SK-N-SH (cell line): ENCODE data around the gene MSH5. TPM values are rescaled to one million over a fixed set of nuclear protein-coding genes. Genes with fewer than 3 reads are reported as not detected.

Experiments used
- CTCF ChIA-PET: fragments of 300-600, 350-600 bp; formaldehyde crosslinking; extraction: SDS; loops from one replicate; lab custom pipeline; 2021; lab: Yijun Ruan, JAX
- POLR2A ChIA-PET: fragments of 350-600 bp; sonication (Branson Sonifier 250); formaldehyde crosslinking; extraction: SDS; loops from one replicate; lab custom pipeline; 2020; ENCODE audit warnings: antibody characterized with exemption, inconsistent platforms; lab: Yijun Ruan, JAX
- DNase-seq: peaks from one replicate; pipeline ENCODE4 v3.0.0; 2012
- H2AFZ ChIP-seq: fragments of 200-600 bp; sonication (generic); 2 replicates; pipeline ENCODE4 v1.8.1; 2016; ENCODE audit warnings: antibody characterized with exemption, mild to moderate bottlenecking, low read depth
- H3F3A ChIP-seq: fragments of 200-600 bp; sonication (generic); replicated peaks from 2 replicates; pipeline ENCODE3; 2016; ENCODE audit warnings: antibody characterized with exemption, mild to moderate bottlenecking; ENCODE audit not compliant: insufficient read depth
- H3K27ac ChIP-seq, 2 experiments: fragments of 200-500 bp in 1 of 2; fragments of 200-600 bp in 1 of 2; sonication (Bioruptor generic) in 1 of 2; sonication (generic), shearing (Covaris generic) in 1 of 2; 2 replicates each; pipeline versions ENCODE4 v1.5.1 to v1.6.1; 2014 to 2016; ENCODE audit warnings: low read depth in 2 of 2, inconsistent platforms in 1 of 2, low read length in 1 of 2, mild to moderate bottlenecking in 1 of 2, mixed read lengths in 1 of 2
- H3K27me3 ChIP-seq: fragments of 200-600 bp; sonication (generic), shearing (Covaris generic); 2 replicates; pipeline ENCODE4 v1.6.1; 2016; ENCODE audit warnings: mixed run types; ENCODE audit not compliant: insufficient read depth
- H3K36me3 ChIP-seq, 2 experiments: fragments of 200-500 bp in 1 of 2; fragments of 200-600 bp in 1 of 2; sonication (Bioruptor generic) in 1 of 2; sonication (generic) in 1 of 2; replicated peaks in 1 of 2; 2 replicates each; pipeline versions ENCODE3 to v1.5.1; 2014 to 2016; ENCODE audit warnings: low read length in 1 of 2, mild to moderate bottlenecking in 1 of 2; ENCODE audit not compliant: insufficient read depth in 2 of 2, control insufficient read depth in 1 of 2
- H3K4me1 ChIP-seq, 2 experiments: fragments of 200-500 bp in 1 of 2; fragments of 200-600 bp in 1 of 2; sonication (Bioruptor generic) in 1 of 2; sonication (generic), shearing (Covaris generic) in 1 of 2; 2 replicates each; pipeline versions ENCODE4 v1.5.1 to v1.6.1; 2014 to 2016; ENCODE audit warnings: low read depth in 1 of 2, low read length in 1 of 2, mixed run types in 1 of 2; ENCODE audit not compliant: insufficient read depth in 2 of 2, control insufficient read depth in 1 of 2
- H3K4me2 ChIP-seq: fragments of 200-600 bp; sonication (generic), shearing (Covaris generic); 2 replicates; pipeline ENCODE4 v1.6.1; 2017; ENCODE audit warnings: mixed run types
- H3K4me3 ChIP-seq, 2 experiments: fragments of 200-500 bp in 1 of 2; fragments of 200-600 bp in 1 of 2; sonication (Bioruptor generic) in 1 of 2; sonication (generic), shearing (Covaris generic) in 1 of 2; 2 replicates each; pipeline versions ENCODE4 v1.5.1 to v1.8.1; 2014 to 2016; ENCODE audit warnings: low read depth in 2 of 2, inconsistent platforms in 1 of 2, low read length in 1 of 2, mild to moderate bottlenecking in 1 of 2, mixed read lengths in 1 of 2, moderate library complexity in 1 of 2
- H3K79me2 ChIP-seq: fragments of 200-600 bp; sonication (generic); 2 replicates; pipeline ENCODE4 v1.8.1; 2017; ENCODE audit warnings: mild to moderate bottlenecking; ENCODE audit not compliant: insufficient read depth
- H3K9ac ChIP-seq: fragments of 200-600 bp; sonication (generic); 2 replicates; pipeline ENCODE4 v1.6.1; 2017; ENCODE audit warnings: mixed run types
- H3K9me2 ChIP-seq: fragments of 200-600 bp; sonication (generic); 2 replicates; pipeline ENCODE4 v1.6.1; 2017; ENCODE audit warnings: mixed run types
- H3K9me3 ChIP-seq: fragments of 200-600 bp; sonication (generic); 2 replicates; pipeline ENCODE4 v1.6.1; 2017; ENCODE audit warnings: mixed run types, mild to moderate bottlenecking, moderate library complexity
- H4K20me1 ChIP-seq: fragments of 200-600 bp; sonication (generic); 2 replicates; pipeline ENCODE4 v1.6.1; 2017; ENCODE audit warnings: mild to moderate bottlenecking, mixed run types; ENCODE audit not compliant: insufficient read depth
- CTCF ChIP-seq: fragments of 200-600 bp; sonication (generic); IDR thresholded peaks from 2 replicates; pipeline ENCODE4 v1.6.1; 2017; ENCODE audit warnings: antibody characterized with exemption, mild to moderate bottlenecking, moderate library complexity
- ELF1 ChIP-seq: IDR thresholded peaks from 2 replicates; pipeline ENCODE4 v1.4.0; 2012
- EP300 ChIP-seq, 2 experiments: IDR thresholded peaks; 2 replicates each; pipeline versions ENCODE4 v1.4.0 to v1.6.1; 2012; ENCODE audit warnings: borderline replicate concordance in 1 of 2, low read depth in 1 of 2, low read length in 1 of 2
- EZH2phosphoT487 ChIP-seq: fragments of 200-600 bp; sonication (generic); IDR thresholded peaks from 2 replicates; pipeline ENCODE4 v1.6.1; 2017; ENCODE audit warnings: low read depth, mixed run types, mild to moderate bottlenecking, antibody characterized with exemption, moderate library complexity, borderline replicate concordance
- FOSL2 ChIP-seq: IDR thresholded peaks from 2 replicates; pipeline ENCODE4 v1.4.0; 2012; ENCODE audit warnings: low read depth, mild to moderate bottlenecking, moderate library complexity, borderline replicate concordance
- FOXJ3 ChIP-seq: sonication (generic); formaldehyde crosslinking; IDR thresholded peaks from 2 replicates; pipeline ENCODE4 v1.5.1; 2020; ENCODE audit warnings: mild to moderate bottlenecking, missing genetic modification reagents
- FOXM1 ChIP-seq: IDR thresholded peaks from 2 replicates; pipeline ENCODE4 v1.4.0; 2012; ENCODE audit warnings: low read depth, mild to moderate bottlenecking
- GABPA ChIP-seq: IDR thresholded peaks from 2 replicates; pipeline ENCODE4 v1.4.0; 2012; ENCODE audit warnings: low read depth, mild to moderate bottlenecking
- GATA2 ChIP-seq: sonication (generic); formaldehyde crosslinking; IDR thresholded peaks from 2 replicates; pipeline ENCODE4 v1.5.0; 2020; ENCODE audit warnings: mild to moderate bottlenecking, missing genetic modification reagents
- MAX ChIP-seq: IDR thresholded peaks from 2 replicates; pipeline ENCODE4 v1.4.0; 2012; ENCODE audit warnings: low read depth
- PBX3 ChIP-seq: IDR thresholded peaks from 2 replicates; pipeline ENCODE4; 2012
- REST ChIP-seq: IDR thresholded peaks from 2 replicates; pipeline ENCODE4 v1.6.1; 2012; ENCODE audit warnings: mild to moderate bottlenecking, low read depth, low read length, moderate library complexity
- TAF1 ChIP-seq: IDR thresholded peaks from 2 replicates; pipeline ENCODE4 v1.6.1; 2012; ENCODE audit warnings: low read depth, mild to moderate bottlenecking, low read length, moderate library complexity, borderline replicate concordance
- TCF12 ChIP-seq: IDR thresholded peaks from 2 replicates; pipeline ENCODE4 v1.4.0; 2012
- USF2 ChIP-seq: fragments of 150-350 bp; IDR thresholded peaks from 2 replicates; pipeline ENCODE4 v1.6.1; 2017; ENCODE audit warnings: antibody characterized with exemption, low read length, low read depth, borderline replicate concordance
- ZBTB33 ChIP-seq: IDR thresholded peaks from 2 replicates; pipeline ENCODE4 v1.4.0; 2012; ENCODE audit warnings: low read depth, borderline replicate concordance
- WGBS: methylation state at CpG from one replicate; pipeline ENCODE4 v1.1.6; 2017; ENCODE audit warnings: low lambda C conversion rate; 5-methylcytosine and 5-hydroxymethylcytosine counted together
- polyA plus RNA-seq, 3 experiments: library from polyadenylated mRNA; depleted of rRNA; stranded (reverse); fragments of >200 nt; gene quantifications; 2 replicates each; pipeline ENCODE4 v1.2.3, GENCODE V29; 2012

MSH5 gene
- polyA plus RNA-seq, 1 of the 3 experiments (the other 2 are of a cell fraction): 16.0 TPM

- no peak overlapping the region for H3K4me3 ChIP-seq
- H3K36me3 ChIP-seq: no peaks in the 10 kb centered on the region
- no peak overlapping the region for H3K4me2 ChIP-seq
- no peak for DNase-seq
- H4K20me1 ChIP-seq: no peaks in the 10 kb centered on the region
- H3F3A ChIP-seq: no peaks in the 10 kb centered on the region
- WGBS: 42% methylated on average over 1 of the region's 1 CpG
- POLR2A ChIA-PET: no interaction called here
- no peak for TF ChIP-seq EZH2phosphoT487
- TF ChIP-seq TAF1: no peak
- TF ChIP-seq ELF1: no peak
- TF ChIP-seq CTCF: no peak
- no peak for TF ChIP-seq USF2
- TF ChIP-seq FOXM1: no peak
- no peak for TF ChIP-seq REST
- no peak for TF ChIP-seq TCF12
- no peak for TF ChIP-seq GABPA
- TF ChIP-seq FOXJ3 (CRISPR knock-in tag): no peak
- no peak for TF ChIP-seq MAX
- TF ChIP-seq EP300 (IDR thresholded peaks at IDR 0.05; ENCODE audit: borderline replicate concordance in 1 of 2, low read depth in 1 of 2, low read length in 1 of 2): no peak
- no peak for TF ChIP-seq PBX3
- TF ChIP-seq FOSL2: no peak
- TF ChIP-seq ZBTB33: no peak
- TF ChIP-seq GATA2 (CRISPR knock-in tag): no peak
- TF ChIP-seq, all 33 proteins: peak for 0
- peaks cover 0 to 8% of the 10 kb centered on the region in 2 experiments; a peak in 1 of 4 replicates for H3K4me1 ChIP-seq
- no peaks in the 10 kb centered on the region for H3K9me3 ChIP-seq
- no peaks in the 10 kb centered on the region for H3K9me2 ChIP-seq
- H3K9ac ChIP-seq: no peak overlapping the region
- CTCF ChIA-PET: interaction anchor here (1.0 kb wide), 1 partner anchor 28 kb away, joined by 5 read pairs; no protein-coding TSS in a partner anchor
- no peaks in the 10 kb centered on the region for H3K79me2 ChIP-seq
- H3K27ac ChIP-seq: no peak overlapping the region
- H3K27me3 ChIP-seq: no peaks in the 10 kb centered on the region
- H2AFZ ChIP-seq: no peak overlapping the region
Observed at GRCh38 chr6:31763619-31763940, 23.8 kb downstream of the MSH5 start.
